Measurements from ENCODE around the gene PAX5.

The PAX5 gene

GRCh38 chr9:36858805-36859375 is 175.2 kb downstream of the PAX5 start:
- DNase-seq (ENCODE audit: low read depth): no peak

DNA sequence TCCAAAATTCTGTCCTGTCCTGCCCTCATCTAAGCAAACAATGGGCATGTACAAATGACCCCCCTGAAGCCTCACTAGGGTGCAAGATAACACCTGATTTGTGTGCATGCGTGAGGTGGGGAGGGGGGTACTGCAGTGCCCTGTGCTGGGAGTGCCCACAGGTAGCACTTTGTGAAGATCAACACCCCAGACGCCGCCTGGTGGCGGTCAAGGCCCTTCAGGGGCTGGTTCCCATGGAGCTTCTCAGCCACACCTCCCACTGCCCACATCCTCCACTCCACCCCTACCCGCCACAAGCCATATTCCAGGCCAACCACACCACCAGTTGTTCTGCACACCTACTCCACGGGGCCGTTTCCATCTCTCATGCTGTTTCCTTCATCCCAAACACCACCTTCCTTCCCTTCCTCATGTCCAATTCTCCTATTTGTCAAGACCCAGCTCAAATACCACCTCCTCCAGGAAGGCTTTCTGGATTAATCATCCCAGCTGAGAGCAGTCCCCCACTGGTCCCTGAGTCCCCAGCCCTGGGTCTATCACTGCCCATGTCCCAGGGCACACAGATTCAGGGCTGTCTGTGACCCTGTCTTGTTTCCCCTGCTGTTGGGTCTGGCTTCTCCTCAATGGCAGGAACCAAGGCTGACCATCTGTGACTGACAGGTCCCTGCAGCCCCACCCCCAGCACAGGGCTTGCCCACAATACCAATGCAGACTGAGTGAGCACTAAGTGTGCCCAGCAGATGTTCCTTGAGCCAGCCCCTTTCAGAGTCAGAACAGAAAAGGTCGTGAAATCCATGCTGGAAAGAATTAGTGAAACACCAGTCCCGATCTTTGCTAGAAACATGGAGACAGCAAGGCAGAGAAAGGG is 178.4 kb downstream of the PAX5 start:
- DNase-seq (ENCODE audit: low read depth): no peak

DNA sequence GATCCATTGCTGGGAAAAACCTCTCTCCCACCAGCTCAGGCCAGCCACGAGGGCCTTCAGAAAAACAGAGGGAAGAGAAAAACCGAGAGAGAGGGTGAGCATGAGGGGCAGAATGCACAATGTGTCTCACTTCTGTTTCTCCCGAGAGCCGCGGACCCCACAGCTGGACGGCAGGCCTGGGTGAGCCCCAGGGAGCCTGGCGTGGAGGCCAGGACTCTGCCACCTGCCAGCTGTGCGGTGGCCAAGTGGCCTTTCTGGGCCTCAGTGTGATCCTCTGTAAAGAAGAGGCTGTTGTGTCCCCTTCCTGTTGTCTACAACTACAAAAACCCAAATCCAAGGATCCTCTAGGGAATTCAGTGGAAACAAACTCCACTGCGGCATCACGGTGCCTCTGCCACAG is 179.3 kb downstream of the PAX5 start:
- no peak for DNase-seq (ENCODE audit: low read depth)

GRCh38 chr9:36854034-36854433 is 180.0 kb downstream of the PAX5 start:
- DNase-seq (ENCODE audit: low read depth): no peak

DNA sequence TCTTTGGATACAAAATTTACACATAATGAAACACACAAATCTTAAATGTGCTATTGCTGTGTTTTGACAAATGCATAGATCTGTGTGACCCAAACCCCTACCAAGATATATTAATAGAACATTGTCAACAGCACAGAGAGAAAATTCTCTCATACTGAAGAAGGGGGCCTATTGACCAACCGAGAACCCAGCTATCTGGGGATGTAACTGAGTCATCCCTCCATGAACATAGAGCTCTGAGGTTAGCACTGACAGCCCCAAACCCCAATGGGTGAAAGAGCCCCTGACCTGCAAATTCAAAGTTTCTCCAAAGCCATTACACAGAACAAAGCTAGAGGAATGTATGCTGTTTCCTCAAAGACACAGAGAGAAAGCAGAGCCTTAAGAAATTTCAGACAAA is 180.8 kb downstream of the PAX5 start:
- DNase-seq (ENCODE audit: low read depth): no peak

GRCh38 chr9:36849943-36850342 is 184.1 kb downstream of the PAX5 start:
- no peak for DNase-seq (ENCODE audit: low read depth)

- DNase-seq (ENCODE audit: low read depth): no peak
These were observed 185.1 kb downstream of the PAX5 start for GRCh38 chr9:36848946-36849345.

DNA sequence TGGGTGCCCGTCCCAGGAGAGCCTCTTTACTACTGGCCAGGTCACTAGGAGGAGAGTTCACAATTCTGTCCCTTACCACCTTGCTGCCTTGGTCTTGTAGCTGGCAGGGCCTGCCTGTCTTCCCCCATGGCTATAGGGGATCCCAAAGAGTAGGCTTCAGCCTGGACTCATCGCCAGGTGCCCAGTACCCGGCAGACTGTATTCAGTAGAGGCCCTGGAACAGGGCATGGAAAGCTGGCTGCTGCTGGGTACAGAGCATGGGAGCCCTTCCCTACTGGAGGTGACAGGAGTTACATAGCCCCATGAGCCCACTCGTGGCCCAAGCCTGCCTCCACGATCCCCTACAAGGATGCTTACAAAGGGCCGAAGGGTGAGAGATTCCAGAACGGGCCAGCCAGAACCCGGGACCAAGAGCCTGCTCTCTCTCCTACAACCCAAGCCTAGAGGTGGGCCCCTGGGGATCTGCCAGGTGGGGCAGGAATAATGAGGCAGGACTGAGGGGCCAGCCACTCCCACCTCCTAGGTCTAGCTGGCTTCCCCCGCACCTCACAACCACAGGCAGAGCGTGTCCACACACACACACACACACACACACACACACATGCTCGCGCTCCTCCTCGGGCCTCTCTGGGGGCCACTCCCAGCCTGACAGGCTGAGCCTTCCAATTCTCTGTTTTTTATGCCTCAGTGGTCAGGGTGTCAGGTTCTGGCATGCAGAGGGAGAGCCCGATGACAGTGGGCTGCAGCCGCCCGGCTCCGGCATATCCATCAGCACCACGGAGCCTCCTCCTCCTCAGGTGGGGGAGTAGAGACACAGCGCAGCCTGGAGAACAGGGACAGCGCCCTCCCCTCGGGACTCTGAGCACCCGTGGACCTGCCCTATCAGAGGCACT is 186.0 kb downstream of the PAX5 start:
- no peak for DNase-seq (ENCODE audit: low read depth)

GRCh38 chr9:36846621-36847020 is 187.4 kb downstream of the PAX5 start:
- no peak for DNase-seq (ENCODE audit: low read depth)

DNA sequence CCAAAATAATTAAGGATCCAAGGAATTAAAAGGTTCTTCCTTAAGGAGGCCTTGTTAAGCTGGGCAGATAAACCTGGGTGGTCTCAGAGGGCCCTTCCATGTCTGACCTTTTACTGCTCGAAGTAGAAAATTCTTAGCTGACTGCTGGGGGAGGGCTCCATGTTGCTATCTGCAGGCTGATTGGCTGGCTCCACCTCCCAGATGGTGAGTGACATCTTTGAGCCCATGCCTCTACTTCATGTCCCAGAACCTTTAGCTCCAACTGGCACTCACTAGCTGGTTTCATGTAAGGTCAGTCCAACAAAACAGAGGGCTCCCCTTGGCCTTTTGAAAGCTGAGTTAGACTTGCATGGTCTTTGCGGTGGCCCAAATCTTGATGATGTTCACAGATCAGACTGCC is 188.2 kb downstream of the PAX5 start:
- DNase-seq (ENCODE audit: low read depth): no peak

DNA sequence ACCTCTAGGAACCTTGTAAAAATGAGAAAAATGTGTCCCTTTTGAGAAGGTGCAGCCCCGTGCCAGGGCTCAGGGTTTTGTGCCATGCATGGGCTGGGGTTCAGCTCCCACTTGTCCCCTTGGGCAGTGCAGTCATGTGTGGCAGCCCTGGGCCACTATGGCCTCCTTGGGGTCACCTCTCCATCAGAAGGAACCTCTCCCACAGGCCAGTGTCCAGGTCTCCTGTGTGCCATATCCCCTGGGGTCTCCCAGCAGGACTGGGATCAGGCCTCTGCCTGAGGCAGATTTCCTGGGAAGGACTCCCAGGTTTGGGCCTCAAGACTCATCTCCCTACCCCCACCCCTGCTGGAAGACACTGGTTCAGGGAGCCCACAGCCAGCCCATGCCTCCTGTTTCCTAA is 189.1 kb downstream of the PAX5 start:
- no peak for DNase-seq (ENCODE audit: low read depth)

DNA sequence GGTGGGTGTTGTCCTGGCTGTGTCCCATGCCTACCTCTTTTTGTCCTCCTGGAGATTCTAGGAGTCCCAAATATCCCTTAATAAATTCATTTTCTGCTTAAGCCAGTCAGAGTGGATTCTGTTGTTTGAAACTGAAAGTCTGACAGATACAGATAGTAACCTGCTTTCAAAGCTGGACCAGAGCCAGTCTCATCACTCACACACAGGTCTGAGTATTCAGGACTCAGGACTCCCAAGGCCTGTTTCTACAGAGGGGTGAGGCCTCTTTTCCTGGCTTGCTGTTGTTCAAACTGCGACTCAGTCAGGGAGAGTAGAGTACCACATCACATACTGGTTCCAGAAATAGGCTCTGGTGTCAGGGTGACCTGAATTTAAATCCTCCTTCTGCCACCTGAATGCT is 190.1 kb downstream of the PAX5 start:
- DNase-seq (ENCODE audit: low read depth): no peak

GRCh38 chr9:36842560-36843530 is 191.2 kb downstream of the PAX5 start:
- DNase-seq (ENCODE audit: low read depth): no peak

DNA sequence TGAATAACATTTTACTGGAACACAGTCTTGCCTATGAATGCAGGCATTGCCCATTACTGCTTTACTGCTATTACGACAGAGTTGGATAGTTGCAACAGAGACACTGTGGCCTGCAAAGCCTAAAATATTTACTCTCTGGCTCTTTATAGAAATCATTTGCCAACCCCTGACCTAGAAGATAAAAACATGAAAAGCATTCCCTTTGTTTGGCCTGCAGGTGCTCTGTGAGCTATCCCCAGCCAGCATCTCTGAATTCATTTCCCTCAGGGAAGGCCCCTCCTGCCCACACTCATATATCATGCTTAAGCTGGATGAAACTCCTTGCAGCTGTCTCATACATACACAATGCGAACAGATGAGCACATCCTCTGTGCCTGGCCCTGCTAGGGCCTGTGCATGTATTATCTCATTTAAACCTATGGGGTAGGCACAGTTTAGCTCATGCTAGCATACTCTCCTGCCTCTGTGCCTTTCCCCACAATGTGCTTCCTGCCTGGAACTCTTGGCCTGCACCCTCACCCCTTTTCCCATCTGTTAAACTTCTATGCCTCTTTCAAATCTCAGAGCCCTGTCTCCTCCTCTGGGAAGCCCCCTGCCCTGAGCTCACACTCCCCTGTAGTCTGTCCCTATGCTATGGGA is 193.1 kb downstream of the PAX5 start:
- no peak for DNase-seq (ENCODE audit: low read depth)

GRCh38 chr9:36839131-36839885 is 194.8 kb downstream of the PAX5 start:
- DNase-seq (ENCODE audit: low read depth): no peak

GRCh38 chr9:36837431-36838405 is 196.3 kb downstream of the PAX5 start:
- no peak for DNase-seq (ENCODE audit: low read depth)

- DNase-seq (ENCODE audit: low read depth): no peak
These were observed 197.6 kb downstream of the PAX5 start for GRCh38 chr9:36836486-36836885.

GRCh38 chr9:36835271-36835996 is 198.6 kb downstream of the PAX5 start:
- no peak for DNase-seq (ENCODE audit: low read depth)

All from stromal cell of bone marrow (primary cell).